Left ventricle myocardium inferior (tissue), 1 donor: Measurements from ENCODE around the gene RAPGEF3. TPM values are rescaled to one million over a fixed set of nuclear protein-coding genes. Genes with fewer than 3 reads are reported as not detected.

Experiments
- DNase-seq: peaks from one replicate; pipeline ENCODE4 v3.0.0-alpha.2; 2020
- H3K27ac ChIP-seq: fragments of 200-600 bp; replicated peaks from 2 replicates; pipeline ENCODE4 v1.8.0; 2021
- H3K27me3 ChIP-seq: fragments of 200-600 bp; 2 replicates; pipeline ENCODE4 v1.8.0; 2021; ENCODE audit warnings: low read depth
- H3K36me3 ChIP-seq: fragments of 200-600 bp; 2 replicates; pipeline ENCODE4 v1.8.0; 2021
- H3K4me1 ChIP-seq: fragments of 200-600 bp; 2 replicates; pipeline ENCODE4 v1.8.0; 2021
- H3K4me3 ChIP-seq: fragments of 200-600 bp; 2 replicates; pipeline ENCODE4 v1.8.0; 2021; ENCODE audit warnings: mild to moderate bottlenecking, moderate library complexity
- H3K9me3 ChIP-seq: fragments of 200-600 bp; replicated peaks from 2 replicates; pipeline ENCODE4 v1.8.0; 2021
- intact Hi-C: fragments of 100-400 bp; cut with micrococcal nuclease; formaldehyde crosslinking; loops from one replicate; pipeline ENCODE4 v1.11.0; 2022
- total RNA-seq: library from RNA; stranded (reverse); fragmentation: NEBNext Ultra II Directional; extraction: Animal tissue kit (Norgen Biotek cat#: 25700); gene quantifications from one replicate; pipeline ENCODE4 v1.2.1, GENCODE V29; 2021
- TF ChIP-seq, protein P1 (sequence below): fragments of 200-600 bp; IDR thresholded peaks from 2 replicates; pipeline ENCODE4 v1.8.0; 2021; ENCODE audit warnings: antibody characterized with exemption, mild to moderate bottlenecking, borderline replicate concordance
- donor health status: DM: no; HTN: yes; CAD: no; lungs with severe emphysema.

RAPGEF3 gene
- total RNA-seq, 1 donor from 2014 or later = 34.8 TPM

DNA sequence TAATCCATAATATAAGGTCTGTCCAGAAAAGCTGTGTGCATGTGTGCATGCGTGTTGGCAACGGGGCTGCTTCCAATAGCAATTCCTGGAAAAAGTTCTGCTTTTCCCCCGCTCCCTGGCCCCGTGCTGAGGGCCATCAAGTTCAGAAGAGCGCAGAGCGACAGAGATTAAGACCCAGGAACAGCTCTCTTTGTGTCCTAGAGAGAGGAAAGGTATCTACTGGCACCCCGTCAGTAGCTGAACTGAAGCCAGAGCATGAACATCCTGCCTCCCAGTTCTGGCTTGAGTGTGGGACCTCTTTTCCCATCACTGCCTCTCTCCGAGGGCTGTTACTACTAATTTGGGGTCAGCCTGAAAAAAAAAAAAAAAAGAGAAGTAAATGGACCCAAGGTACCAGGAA is 45.5 kb upstream of the RAPGEF3 start:
- intact Hi-C loops = loop anchor here (5.0 kb wide), 1 partner anchor 33 kb away; no protein-coding TSS in a partner anchor
- H3K4me1 ChIP-seq = peaks cover 100% of the 10 kb centered on the region
- no peaks in the 10 kb centered on the region for H3K9me3 ChIP-seq
- H3K27me3 ChIP-seq = no peaks in the 10 kb centered on the region
- peak overlapping the region; percentile 5 for H3K4me3 ChIP-seq
- DNase-seq = peak; percentile 42
- H3K36me3 ChIP-seq = no peaks in the 10 kb centered on the region
- TF ChIP-seq, protein P1, sequence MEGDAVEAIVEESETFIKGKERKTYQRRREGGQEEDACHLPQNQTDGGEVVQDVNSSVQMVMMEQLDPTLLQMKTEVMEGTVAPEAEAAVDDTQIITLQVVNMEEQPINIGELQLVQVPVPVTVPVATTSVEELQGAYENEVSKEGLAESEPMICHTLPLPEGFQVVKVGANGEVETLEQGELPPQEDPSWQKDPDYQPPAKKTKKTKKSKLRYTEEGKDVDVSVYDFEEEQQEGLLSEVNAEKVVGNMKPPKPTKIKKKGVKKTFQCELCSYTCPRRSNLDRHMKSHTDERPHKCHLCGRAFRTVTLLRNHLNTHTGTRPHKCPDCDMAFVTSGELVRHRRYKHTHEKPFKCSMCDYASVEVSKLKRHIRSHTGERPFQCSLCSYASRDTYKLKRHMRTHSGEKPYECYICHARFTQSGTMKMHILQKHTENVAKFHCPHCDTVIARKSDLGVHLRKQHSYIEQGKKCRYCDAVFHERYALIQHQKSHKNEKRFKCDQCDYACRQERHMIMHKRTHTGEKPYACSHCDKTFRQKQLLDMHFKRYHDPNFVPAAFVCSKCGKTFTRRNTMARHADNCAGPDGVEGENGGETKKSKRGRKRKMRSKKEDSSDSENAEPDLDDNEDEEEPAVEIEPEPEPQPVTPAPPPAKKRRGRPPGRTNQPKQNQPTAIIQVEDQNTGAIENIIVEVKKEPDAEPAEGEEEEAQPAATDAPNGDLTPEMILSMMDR = no peak
- H3K27ac ChIP-seq = peak overlapping the region; percentile 99

GRCh38 chr12:47803191-47803875 is 44.7 kb upstream of the RAPGEF3 start:
- Histone ChIP-seq H3K27ac (peak overlapping the region; percentile 99), H3K36me3 (peaks cover 6% of the 10 kb centered on the region), H3K27me3 (no peaks in the 10 kb centered on the region), H3K4me1 (peaks cover 100% of the 10 kb centered on the region), H3K9me3 (no peaks in the 10 kb centered on the region), H3K4me3 (peak overlapping the region; percentile 5)
- TF ChIP-seq, protein P1 = no peak
- DNase-seq = no peak
- intact Hi-C loops = loop anchor here (5.0 kb wide), 1 partner anchor 34 kb away; no protein-coding TSS in a partner anchor

DNA sequence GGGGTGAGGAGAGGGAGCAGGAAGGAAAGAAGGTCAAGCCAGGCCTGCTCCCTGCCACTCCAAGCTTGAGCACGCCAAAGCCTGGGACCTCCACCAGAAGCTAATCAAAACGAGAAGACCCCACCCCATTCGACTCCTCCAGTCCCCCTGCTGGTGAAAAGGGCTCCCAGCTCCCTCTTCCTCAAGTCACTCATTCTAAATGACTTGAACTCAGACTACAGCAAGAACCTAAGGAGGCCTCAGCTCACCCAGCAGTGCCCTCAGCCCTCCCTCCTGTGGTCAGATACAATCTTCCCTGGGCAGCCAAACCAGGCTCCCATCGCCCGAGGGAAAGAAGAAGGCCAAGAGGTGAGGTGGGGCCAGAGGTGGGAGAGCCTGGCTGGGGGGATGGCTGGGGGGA is 43.6 kb upstream of the RAPGEF3 start:
- Histone ChIP-seq H3K36me3 (peaks cover 14% of the 10 kb centered on the region), H3K9me3 (no peaks in the 10 kb centered on the region), H3K4me3 (peak overlapping the region; percentile 24), H3K27ac (peak overlapping the region; percentile 99), H3K4me1 (peaks cover 95% of the 10 kb centered on the region), H3K27me3 (no peaks in the 10 kb centered on the region)
- no peak for DNase-seq
- intact Hi-C loops = loop anchor here (5.0 kb wide), 1 partner anchor 35 kb away; no protein-coding TSS in a partner anchor
- TF ChIP-seq, protein P1 = peak; percentile 22

- peak overlapping the region; percentile 24 for H3K4me3 ChIP-seq
- DNase-seq = no peak
- intact Hi-C loops = loop anchor here (5.0 kb wide), 1 partner anchor 35 kb away; no protein-coding TSS in a partner anchor
- peaks cover 91% of the 10 kb centered on the region for H3K4me1 ChIP-seq
- H3K27me3 ChIP-seq = no peaks in the 10 kb centered on the region
- peaks cover 18% of the 10 kb centered on the region for H3K36me3 ChIP-seq
- peak overlapping the region; percentile 99 for H3K27ac ChIP-seq
- H3K9me3 ChIP-seq = no peaks in the 10 kb centered on the region
- TF ChIP-seq, protein P1 = no peak
Measured at GRCh38 chr12:47801904-47802246, 43.2 kb upstream of the RAPGEF3 start.

GRCh38 chr12:47801170-47801903 is 42.7 kb upstream of the RAPGEF3 start:
- peak; percentile 58 for DNase-seq
- Histone ChIP-seq H3K27ac (peak overlapping the region; percentile 99), H3K4me1 (peaks cover 85% of the 10 kb centered on the region), H3K9me3 (no peaks in the 10 kb centered on the region), H3K4me3 (peak overlapping the region; percentile 24), H3K36me3 (peaks cover 24% of the 10 kb centered on the region), H3K27me3 (no peaks in the 10 kb centered on the region)
- intact Hi-C loops = loop anchor here (5.0 kb wide), 1 partner anchor 36 kb away; no protein-coding TSS in a partner anchor
- TF ChIP-seq, protein P1 = peak; percentile 54
